DMS53 treated with DMSO at 0.1 percent for 48 hours (cell line): ENCODE results near the gene HP1BP3.
A peak's percentile ranks its signal among the peaks of the same experiment; 100 is the strongest.

Experiments used
- DNase-seq: peaks from one replicate; lab custom pipeline; 2025; ENCODE audit not compliant: unreplicated experiment; lab: John Stamatoyannopoulos, UW

HP1BP3 gene

DNA sequence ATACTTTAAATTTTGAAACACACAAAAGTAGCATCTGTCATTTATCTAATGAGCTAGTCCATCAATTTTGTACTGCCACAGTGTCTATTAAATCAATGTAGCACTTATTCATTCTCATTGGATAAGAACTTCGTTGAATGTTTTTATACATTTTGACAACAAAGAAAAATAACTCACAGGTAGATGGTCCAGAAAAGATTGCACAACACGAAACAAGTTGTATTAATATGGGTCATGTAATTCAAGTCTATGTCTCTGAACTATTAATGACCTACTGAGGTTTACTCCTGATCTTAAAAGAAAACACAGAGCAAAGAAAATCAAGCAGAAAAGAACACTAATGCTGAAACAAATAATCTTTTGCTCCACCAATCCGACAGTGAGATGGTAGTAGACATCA is 15.3 kb downstream of the HP1BP3 start:
- DNase-seq = no peak

DNA sequence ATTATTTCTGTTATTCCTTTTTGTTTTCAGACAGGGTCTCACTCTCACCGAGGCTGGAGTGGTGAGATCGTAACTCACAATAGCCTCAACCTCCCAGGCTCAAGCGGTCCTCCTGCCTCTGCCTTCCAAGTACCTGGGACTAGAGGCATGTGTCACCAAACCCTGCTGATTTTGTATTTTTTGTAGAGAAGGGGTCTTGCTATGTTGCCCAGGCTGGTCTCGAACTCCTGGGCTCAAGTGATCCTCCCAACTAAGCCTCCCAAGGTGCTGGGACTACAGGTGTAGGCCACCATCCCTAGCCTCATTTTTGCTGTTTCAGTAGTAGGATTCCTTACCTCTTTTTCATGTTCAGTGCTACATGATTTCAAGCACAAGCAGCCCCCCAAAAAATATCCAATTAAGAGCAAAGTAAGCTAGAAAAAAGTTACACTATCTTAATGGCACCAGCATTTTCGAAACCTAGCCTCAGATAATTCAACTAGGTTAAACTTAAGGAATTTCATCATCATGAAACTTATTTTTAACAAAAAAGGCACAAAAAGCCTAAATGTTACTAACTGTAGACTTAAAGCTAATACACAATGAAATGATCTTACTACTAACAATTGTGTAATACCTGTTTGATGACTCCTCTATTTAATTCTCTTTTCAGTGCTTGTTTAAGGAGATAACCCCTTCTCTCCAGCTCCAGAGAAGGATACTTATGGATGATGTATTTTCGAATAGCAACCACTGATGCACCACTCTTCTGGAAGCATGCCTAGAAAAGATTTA is 16.6 kb downstream of the HP1BP3 start:
- DNase-seq = no peak

DNA sequence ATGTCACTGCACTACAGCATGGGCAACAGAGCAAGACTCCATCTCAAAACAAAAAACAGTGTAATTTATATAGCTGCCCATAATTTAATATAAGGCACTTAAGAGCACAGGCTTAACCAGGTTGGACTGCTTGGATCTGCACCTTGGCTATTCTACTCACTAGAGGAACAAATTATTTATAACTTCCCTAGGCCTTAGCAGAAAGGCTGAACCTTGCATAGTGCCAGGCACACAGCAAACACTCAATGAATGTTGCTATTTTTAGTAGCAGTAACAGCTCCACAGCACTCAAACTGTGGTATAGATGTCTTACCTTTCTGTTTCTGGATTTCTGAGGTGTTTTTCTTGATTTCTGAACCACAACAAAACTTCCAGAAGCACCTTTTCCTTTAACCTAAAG is 19.8 kb downstream of the HP1BP3 start:
- no peak for DNase-seq

DNA sequence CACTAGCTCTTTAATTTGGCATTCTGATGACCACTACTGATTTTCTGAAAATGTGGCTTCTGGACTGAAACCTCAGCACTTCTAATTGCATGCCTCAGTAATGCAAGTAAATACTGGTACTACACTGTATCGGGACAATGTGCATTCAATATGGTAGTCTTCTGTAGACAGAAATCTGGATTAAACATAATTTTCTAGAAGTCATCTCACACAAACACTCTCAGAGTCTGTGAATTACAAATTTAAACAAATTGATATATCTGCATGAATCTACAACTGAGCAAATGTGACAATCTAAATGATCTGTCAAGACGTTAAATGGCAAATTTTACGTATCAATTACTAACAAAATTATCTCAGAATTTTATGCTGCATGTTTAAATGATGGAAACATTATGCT is 23.7 kb downstream of the HP1BP3 start:
- DNase-seq = no peak

DNA sequence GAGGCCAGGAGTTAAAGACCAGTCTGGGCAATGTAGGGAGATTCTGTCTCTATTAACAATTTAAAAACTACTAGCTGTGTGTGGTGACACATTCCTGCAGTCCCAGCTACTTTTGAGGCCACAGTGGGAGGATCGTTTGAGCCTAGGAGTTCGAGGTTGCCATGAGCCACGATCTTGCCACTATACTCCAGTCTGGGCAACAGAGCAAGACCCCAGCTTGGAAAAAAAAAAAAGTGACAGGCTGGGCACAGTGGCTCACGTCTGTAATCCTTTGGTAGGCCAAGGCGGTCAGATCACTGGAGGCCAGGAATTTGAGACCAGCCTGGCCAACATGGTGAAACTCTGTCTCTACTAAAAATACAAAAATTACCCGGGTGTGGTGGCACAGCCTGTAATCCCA is 26.8 kb downstream of the HP1BP3 start:
- no peak for DNase-seq

DNA sequence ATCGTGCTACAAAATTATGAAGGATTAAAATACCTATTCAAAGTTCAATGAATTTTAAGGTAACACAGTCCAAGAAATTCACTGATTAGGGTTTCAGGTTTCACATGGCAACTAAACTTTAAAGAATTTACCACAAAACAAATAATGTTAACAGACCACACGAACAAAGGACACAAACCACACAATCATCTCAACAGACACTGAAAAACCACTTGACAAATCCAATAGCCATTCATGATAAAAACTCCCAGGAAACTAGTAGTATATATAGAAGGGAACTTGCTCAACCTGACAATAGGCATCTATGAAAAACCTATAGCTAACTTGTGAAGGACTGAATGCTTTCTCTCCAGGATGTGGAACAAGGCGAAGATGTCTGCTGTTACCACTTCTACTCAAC is 33.5 kb downstream of the HP1BP3 start:
- no peak for DNase-seq

DNA sequence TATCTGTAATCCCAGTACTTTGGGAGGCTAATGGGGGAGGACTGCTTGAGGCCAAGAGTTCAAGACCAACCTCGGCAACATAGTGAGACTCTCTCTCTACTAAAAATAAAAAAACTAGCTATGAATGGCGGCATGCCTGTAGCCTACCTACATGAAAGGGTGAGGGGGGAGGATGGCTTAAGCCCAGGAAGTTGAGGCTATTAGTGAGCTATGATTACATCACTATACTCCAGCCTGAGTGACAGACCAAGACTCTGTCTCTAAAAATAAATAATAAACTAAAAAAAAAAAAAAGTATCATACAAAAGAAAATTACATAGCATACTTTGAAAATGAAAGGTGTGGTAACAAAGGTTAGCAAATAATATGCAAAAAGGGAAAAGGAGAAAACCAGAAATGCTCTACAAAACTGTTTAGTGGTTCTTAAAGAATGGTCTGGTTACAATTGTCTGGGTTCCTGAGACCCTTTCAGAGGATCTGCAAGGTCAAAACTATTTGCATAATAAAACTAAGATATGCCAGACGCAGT is 35.6 kb downstream of the HP1BP3 start:
- no peak for DNase-seq

GRCh38 chr1:20742671-20743070 is 44.4 kb downstream of the HP1BP3 start:
- no peak for DNase-seq

GRCh38 chr1:20740781-20741180 is 46.3 kb downstream of the HP1BP3 start:
- DNase-seq = no peak

- DNase-seq = no peak
Measured at GRCh38 chr1:20739225-20739624, 47.9 kb downstream of the HP1BP3 start.

- DNase-seq = no peak
Measured at GRCh38 chr1:20735581-20736111, 51.5 kb downstream of the HP1BP3 start.

DNA sequence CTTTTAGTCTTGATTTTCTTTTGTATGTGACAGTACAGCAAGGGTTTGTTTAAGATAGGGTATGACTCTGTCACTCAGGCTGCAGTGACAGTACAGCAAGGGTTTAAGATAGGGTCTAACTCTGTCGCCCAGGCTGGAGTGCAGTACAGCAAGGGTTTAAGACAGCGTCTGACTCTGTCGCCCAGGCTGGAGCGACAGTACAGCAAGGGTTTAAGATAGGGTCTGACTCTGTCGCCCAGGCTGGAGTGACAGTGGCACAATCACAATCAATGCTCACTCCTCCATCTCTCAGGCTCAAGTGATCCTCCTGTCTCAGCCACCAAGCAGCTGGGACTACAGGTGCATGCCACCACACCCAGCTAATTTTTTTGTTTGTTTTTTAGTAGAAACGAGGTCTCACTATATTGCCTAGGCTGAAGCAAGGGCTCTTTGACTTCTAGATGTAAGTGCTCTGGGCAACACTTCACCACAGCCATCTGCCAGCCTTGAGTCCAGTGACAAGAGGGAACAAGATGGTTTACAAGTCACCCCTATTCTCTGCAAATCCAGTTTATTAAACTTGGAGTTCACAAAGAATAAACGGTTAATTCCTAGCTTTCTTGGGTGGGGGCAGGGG is 53.6 kb downstream of the HP1BP3 start:
- DNase-seq = no peak

GRCh38 chr1:20732588-20733359 is 54.3 kb downstream of the HP1BP3 start, which contains the start of gene SH2D5:
SH2D5 (minus strand) TSS chr1:20732703; CDS start chr1:20728044, 4,659 bp downstream.
- DNase-seq = peak; percentile 90

GRCh38 chr1:20732071-20732587 is 55.0 kb downstream of the HP1BP3 start:
- no peak for DNase-seq

GRCh38 chr1:20731057-20731991 is 55.8 kb downstream of the HP1BP3 start:
- no peak for DNase-seq

DNA sequence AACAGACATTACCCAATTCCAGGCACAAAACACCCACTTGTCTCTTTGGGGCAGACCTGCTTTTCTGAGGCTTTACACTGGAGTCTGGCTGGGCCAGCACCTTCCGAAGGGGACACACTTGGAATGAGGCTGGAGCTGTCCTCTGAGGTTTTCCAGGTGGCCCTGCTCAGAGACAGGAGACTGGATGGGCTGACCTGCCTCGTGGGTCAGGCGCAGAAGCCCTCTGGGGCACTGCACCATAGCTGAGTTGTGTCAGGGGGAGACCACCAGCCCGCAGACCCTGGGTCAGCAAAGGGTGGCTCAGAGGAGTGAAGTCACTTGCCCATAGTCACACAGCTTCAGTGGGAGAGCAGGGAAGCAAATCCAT is 56.4 kb downstream of the HP1BP3 start:
- DNase-seq = no peak

- DNase-seq = no peak
Measured at GRCh38 chr1:20729990-20730689, 57.0 kb downstream of the HP1BP3 start.

GRCh38 chr1:20729155-20729931 is 57.8 kb downstream of the HP1BP3 start:
- DNase-seq = no peak
